GM18858 (cell line): ENCODE measurements around the gene STAM2.
"Not testable (repeated sequence)": the region's sequence is repeated elsewhere in the genome, so short reads cannot be mapped to it uniquely, and the experiment has no call there.

Experiments used
- ATAC-seq: cut with Tn5 transposase; IDR thresholded peaks from one replicate; pipeline ENCODE4 v1.9.1; 2021; ENCODE audit not compliant: unreplicated experiment

STAM2 gene

DNA sequence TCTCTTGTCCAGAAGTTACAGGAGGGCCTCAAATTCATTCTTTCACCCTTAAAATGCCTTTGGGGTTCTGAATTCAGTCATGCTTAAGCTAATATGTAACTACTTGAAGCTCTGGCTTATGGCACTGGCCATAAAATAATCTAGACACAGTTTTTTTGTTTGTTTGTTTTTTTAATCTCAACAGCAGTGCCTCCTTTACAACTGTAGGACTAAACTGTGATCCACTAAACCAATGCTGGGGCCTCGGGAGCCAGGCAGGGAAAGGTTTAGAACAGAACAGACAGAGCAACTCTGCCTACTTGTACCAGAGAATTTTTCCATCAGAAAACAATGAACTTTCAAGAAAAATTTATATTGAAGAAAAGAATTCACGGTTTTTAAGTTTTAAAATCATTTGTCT lies 1.7 kb downstream of the STAM2 start:
- no peak for ATAC-seq

DNA sequence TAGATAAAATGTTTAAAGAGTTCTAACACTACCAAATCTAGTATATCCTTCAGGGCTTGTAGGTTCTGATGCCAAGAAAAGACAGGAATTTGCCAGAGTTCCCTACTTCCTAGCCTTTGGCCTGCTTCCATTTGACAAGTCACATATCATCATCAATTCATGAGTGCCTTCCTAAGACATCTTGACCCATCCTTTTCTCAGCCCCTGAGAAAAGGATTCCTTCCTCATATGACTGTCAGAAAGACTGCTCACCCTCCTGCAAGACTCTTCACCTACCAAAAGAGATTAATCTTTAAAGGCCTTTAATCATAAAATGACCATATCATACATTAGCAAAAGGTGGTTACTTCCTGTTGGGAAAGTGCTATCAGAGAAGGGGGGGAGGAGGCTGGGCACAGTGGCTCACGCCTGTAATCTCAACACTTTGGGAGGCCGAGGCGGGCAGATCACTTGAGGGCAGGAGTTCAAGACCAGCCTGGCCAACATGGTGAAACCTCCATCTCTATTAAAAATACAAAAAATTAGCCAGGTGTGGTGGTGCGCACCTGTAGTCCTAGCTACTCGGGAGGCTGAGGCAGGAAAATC lies 3.3 kb downstream of the STAM2 start:
- not testable (repeated sequence) for ATAC-seq

DNA sequence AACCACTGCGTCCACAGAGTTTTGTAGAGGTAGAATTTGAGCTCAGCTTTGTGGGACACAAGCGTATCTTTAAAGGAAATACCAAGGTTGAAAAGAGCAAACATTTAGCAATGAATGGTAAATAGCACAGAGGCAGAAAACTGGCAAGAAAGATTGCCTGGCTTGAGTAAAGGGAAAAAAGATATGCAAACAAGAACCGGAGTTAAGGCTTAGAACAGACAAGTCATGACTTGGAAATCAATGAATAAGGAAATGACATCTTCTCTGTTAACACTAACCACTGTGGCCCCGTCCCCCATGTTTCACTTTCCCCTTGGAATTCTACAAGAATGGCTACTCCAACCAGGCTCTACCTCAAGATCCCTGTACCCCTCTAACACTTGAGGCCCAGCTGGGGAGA lies 3.8 kb downstream of the STAM2 start:
- ATAC-seq: no peak

DNA sequence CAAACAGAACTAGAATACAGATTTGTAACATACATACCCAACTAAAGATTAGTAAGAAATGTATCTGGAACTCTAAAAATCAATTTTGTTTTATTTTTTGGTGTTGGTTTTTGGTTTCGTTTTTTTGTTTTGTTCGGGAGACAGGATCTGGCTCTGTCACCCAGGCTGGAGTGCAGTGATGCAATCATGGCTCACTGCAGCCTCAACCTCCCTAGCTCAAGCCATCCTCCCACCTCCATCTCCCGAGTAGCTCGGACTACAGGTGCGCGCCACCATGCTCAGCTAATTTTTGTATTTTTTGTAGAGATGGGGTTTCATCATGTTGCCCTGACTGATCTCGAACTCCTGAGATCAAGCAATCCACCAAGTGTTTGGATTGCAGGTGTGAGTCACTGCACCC lies 6.4 kb downstream of the STAM2 start:
- not testable (repeated sequence) for ATAC-seq

DNA sequence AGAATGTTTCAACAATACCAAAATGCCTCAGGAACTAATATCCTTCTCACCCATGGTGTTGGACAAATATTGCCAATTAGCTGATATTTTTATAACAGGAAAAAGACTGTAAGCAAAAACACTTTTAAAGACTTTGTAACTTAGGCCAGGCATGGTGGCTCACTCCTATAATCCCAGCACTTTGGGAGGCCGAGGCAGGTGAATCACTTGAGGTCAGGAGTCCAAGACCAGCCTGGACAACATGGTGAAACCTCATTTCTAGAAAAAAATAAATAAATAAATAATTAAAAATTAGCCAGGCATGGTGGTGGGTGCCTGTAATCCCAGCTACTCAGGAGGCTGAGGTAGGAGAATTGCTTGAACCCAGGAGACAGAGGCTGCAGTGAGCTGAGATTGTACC lies 8.1 kb downstream of the STAM2 start:
- ATAC-seq: not testable (repeated sequence)

DNA sequence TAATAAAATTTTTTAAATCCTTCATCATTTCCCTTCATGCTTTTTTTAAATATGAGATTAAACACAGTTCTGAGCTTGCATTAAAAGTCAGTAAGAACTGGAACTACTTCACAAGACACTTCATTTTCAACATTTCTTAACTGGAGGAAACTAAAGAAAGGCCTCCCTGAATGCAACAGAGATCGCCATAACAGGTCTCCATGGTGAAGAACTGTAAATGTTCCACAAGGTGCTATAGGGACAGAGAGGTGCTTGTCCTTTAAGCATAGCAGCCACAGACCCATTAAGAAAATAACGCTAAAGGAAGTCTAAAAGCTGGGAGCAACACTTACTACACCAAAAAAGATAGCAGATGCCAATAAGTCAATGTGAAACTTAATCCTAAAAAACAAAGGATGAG lies 8.5 kb downstream of the STAM2 start:
- peak; percentile 26 for ATAC-seq

DNA sequence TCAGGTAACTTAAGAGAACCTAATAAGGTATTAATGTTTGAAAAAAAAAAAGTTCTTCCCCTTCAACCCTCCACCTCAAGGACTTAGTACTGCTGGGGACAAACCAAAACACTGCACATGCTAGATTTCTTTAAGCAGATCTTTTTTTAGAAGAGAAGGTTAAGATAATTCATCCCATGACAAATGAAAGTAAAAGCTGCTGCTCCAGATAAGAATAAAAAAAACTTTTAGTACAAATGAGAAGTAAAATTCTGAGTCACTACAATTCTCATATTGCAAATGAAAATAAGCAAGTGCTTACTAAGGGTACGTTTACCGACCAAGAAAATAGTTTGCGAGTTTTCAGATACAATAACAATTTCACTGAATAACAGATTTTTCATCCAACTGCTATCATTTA lies 8.9 kb downstream of the STAM2 start:
- ATAC-seq: peak; percentile 77

DNA sequence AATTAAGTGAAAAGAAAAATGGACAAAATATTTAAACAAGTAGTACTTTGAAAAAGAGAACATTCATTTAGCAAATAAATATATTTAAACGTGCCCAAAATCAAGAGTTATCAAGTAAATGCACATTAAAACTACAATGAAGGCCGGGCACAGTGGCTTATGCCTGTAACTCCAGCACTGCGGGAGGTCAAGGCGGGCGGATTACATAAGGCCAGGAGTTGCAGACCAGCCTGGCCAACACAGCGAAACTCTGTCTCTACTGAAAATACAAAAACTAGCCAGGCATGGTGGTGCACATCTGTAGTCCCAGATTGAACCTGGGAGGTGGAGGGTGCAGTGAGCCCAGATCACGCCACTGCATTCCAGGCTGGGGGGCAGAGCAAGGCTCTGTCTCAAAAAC lies 9.8 kb downstream of the STAM2 start:
- ATAC-seq: no peak

DNA sequence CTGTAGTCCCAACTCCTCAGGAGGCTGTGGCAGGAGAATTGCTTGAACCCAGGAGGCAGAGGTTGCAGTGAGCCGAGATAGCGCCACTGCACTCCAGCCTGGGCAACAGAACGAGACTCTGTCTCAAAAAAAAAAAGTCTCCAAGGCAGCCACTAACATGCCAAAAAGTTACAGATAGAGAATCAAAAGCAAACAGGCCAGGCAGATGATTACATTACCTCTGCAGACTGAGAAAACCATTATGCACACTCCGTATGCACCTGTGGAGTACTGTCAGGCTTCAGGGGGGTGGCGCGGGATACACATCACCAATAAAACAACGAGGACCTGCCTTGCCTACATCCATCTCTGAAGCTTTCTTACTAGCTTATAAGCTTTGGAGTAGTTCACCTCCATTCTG lies 10.3 kb downstream of the STAM2 start:
- no peak for ATAC-seq

DNA sequence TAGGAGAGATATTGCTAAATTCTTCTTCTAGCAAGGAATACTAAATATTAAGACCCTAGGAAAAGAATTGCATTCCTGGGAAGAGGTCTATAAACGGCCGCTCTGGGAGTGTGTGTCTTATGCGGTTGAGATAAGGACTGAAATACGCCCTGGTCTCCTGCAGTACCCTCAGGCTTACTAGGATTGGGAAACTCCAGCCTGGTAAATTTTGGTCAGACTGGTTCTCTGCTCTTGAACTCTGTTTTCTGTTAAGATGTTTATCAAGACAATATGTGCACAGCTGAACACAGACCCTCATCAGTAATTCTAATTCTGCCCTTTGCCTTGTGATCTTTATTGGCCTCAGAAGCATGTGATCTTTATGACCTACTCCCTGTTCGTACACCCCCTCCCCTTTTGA lies 11.9 kb downstream of the STAM2 start:
- ATAC-seq: not testable (repeated sequence)

DNA sequence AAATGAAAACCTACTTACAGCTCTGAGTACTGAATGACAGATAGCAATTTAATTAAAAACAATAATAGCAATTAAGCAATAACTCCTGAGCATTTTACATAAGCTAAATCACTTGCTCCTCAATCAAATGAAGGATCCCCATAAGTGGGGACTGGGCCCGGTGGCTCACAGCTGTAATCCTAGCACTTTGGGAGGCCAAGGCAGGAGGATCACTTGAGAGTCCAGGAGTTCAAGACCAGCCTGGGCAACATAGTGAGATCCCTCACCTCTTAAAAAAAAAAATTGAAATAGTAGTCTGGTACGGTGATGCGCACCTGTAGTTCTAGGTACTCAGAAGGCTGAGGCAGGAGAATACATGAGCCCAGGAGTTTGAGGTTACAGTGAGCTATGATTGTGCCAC lies 13.4 kb downstream of the STAM2 start:
- ATAC-seq: no peak

DNA sequence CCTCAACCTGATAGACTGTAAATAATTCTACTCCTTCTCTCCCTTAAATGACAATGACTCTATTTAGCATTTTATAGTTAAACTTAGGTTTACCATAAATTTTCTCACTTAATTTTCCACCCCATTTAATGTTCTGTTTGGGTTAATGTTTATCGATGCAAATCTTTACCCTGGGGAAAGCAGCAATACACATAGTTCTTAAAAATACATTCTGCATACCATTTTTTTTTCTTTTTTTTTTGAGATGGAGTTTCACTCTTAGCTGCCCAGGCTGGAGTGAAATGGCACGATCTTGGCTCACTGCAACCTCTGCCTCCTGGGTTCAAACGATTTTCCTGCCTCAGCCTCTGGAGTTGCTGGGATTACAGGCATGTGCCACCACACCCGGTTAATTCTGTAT lies 14.0 kb downstream of the STAM2 start:
- ATAC-seq: no peak

DNA sequence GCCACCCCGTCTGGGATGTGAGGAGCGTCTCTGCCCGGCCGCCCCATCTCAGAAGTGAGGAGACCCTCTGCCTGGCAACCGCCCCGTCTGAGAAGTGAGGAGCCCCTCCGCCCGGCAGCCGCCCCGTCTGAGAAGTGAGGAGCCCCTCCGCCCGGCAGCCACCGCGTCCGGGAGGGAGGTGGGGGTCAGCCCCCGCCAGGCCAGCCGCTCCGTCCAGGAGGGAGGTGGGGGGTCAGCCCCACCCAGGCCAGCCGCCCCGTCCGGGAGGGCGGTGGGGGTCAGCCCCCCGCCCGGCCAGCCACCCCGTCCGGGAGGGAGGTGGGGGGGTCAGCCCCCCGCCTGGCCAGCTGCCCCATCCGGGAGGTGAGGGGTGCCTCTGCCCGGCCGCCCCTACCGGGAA lies 15.2 kb downstream of the STAM2 start:
- ATAC-seq: not testable (repeated sequence)

DNA sequence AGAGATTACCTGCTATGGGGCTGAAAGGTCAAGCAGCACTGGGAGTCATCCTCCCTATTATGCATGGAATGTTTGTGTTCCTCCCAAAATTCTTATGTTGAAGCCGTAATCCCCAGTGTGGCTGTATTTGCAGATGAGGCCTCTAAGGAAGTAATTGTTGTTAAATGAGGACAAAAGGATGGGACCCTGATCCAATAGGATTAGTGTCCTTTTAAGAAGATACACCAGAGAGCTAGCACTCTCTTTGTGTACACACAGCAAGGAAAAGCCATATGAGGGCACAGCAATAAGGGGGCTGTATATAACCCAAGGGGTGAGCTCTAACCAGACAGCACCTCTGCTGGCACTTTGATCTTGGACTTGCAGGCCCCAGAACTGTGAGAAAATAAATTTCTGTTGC lies 18.3 kb downstream of the STAM2 start:
- no peak for ATAC-seq

DNA sequence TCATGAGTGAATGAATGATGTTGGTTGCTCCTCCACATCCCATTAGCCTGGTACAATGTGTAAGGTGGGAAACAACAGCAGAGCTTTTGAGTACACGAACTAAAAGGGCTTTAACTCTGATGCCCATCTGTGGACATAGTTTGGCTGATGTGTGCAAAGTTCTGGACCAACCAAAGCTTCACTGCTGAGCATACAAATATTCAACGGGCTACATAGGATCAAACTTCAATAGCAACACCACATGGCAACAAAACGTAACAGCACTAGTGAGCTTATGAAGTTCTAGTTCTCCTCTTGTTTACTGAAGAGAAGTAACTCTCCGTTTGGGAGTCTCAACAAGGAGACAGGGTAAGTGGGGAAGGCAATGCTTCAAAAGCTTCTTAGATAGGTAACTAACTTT lies 20.4 kb downstream of the STAM2 start:
- ATAC-seq: no peak

DNA sequence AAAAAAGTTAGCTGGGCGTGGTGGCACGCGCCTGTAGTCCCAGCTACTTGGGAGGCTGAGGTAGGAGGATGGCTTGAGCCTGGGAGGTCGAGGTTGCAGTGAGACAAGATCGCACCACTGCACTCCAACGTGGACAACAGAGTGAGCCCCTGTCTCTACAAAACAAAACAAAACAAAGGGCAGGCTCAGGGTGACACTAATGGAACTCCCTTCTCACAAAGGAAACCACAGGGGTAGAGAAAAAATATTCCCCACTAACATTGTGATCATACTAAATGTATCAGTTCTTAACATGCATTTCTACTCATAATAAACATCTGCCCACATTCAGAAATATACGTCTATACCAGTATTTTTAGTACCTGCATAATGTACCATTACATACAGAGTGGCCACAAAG lies 21.1 kb downstream of the STAM2 start:
- no peak for ATAC-seq

DNA sequence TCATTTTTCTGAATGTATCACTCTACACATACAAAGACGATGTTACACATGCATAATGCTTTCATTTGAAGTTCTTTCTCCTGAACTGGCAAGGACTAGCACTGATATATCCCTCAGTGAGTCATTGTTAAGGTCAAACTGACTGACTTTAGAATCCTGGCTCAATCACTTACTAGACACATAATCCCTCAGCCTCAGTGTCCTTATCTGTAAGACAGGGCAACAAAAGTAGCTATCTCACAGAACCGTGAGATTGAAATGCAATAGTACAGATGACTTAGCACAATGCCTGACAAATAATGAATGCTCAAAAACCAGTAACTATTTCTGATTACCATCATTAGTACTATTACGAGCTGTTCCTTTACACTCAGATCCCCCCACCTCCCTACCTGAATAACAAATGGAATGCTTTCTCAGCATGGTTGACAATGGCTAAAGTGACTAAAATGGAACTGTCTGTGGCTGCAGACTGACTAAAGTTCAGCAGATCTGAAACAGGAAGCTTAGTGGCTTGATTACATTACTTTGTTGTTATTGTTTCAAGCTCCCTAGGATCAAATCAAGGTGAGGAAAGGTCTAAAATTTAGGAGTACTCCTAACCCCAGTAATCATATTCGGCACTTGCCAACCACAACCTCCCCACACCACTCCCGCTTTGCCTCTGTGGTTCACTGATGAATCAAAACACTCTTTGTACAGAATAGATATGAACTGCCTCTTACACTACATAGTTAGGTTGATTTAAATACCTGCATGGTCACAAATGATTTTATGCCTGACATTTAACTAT lies 40.9 kb downstream of the STAM2 start:
- ATAC-seq: peak; percentile 72

DNA sequence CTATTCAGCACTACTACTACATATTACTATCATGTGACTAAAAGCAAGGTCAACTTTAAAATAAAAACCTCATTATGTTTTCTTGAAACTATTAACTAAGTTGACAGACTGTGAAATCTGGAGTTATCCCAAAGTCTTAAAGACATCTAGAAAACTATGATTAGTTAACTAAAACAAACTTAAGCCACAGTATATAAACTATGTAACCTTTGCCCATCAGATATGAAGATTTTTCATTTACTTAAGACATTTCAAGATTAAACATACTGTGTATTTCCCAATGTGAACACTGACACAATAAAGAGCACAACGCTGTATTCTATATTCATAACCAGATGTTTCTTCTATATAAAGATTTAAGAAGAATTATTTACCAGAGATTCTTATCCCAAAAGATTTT lies 43.3 kb downstream of the STAM2 start:
- ATAC-seq: no peak

DNA sequence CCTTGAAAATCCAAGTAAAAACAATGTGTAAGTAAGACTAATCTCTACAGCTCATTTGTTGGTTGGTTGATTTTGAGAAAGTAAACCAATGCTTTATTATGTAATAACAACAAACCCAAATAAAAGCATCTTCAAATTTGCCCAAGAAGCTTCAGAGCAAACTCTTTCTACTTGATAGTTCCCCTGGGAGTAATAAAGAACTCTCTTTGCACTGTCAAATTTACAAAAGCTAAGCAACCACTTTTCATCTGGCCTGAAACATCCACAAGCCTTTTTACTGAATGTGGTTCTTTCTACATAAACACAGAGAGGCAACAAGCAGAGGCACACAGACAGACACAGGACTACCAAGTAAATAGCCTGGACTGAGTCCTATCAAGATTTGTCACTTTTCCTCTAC lies 47.9 kb downstream of the STAM2 start:
- ATAC-seq: no peak

DNA sequence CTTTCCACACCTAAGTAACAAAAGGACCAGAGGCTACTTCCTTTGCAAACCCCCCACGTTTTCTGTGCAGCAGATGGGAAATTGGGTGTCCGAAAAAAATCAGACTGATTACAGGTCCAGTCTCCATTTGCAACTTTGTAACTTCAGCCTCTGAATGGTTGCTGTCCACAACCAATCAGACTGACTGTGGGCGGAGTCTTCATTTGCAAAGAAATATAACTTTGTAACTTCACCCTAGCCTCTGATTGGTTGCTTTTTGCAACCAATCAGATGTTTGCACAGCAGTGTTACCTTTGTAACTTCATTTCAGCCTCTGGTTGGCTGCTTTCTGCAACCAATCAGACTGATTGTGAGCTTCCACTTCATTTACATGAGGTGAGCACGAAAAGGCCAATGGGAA lies 48.9 kb downstream of the STAM2 start:
- no peak for ATAC-seq

DNA sequence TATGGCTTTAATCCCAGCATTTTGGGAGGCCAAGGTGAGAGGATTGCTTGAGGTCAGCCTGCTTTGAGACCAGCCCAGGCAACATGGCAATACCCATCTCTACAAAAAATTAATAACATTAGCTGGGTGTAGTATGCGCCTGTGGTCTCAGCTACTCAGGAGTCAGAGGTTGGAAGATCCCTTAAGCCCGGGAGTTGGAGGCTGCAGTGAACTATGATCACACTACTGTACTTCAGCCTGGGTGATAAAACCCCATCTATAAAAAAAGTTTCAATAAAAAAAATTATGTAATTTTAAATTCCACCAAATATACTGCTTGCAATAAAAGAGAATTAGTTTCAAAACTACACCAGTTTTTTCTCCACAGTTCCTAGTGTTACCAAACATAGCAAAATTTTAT lies 53.4 kb downstream of the STAM2 start:
- no peak for ATAC-seq

DNA sequence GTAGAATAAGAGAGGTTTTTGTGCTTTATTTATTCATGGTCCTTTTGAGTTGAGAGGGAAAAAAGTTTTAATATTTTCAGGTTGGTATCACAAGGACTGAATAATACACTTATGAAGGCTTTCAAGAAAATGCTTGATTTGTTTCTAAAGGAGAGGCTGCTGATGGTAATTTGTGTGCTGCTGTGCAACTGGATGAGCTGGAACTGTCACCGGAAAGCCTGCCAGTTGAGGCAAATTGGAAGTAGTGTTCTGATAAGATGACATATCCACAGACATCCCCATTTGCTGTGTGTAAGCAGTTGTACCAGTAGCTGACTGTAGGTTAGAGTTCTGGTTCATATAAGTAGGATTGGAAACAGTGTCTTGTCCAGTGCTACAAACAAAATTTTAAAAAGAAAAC lies 55.1 kb downstream of the STAM2 start:
- ATAC-seq: no peak

DNA sequence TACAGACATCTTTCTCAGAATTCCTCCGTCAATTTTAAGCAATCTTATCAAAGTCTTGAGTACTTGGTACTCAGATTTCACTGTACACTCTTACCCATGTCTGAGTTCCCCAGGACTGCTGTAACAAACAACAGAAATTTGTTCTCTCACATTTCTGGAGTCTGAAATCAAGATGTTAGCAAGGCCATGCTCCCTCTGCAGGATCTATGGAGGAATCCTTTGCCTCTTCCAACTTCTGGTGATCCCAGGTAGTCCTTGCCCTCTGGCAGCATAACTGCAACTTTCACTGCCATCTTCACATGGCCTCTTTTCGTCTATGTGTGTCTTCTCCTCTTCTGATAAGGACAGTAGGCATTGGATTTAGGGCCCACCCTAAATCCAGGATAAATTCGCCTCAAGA lies 59.6 kb downstream of the STAM2 start:
- no peak for ATAC-seq
